SK-N-MC (cell line): Measurements from ENCODE around the gene TRAPPC6A.

Experiments
- EZH2 ChIP-seq: fragments of 200-600 bp; sonication (generic); IDR thresholded peaks from one replicate; pipeline ENCODE4 v1.6.1; 2017; ENCODE audit warnings: antibody characterized with exemption
- FOXP2 ChIP-seq: optimal IDR thresholded peaks from 2 replicates; pipeline ENCODE3; 2011; ENCODE audit warnings: mild to moderate bottlenecking, moderate library complexity; ENCODE audit not compliant: insufficient read depth; ENCODE audit errors: extremely low read length, control extremely low read depth
- POLR2AphosphoS5 ChIP-seq: IDR thresholded peaks from 2 replicates; pipeline ENCODE4 v1.6.1; 2012; ENCODE audit warnings: mild to moderate bottlenecking, low read depth, low read length, borderline replicate concordance

DNA sequence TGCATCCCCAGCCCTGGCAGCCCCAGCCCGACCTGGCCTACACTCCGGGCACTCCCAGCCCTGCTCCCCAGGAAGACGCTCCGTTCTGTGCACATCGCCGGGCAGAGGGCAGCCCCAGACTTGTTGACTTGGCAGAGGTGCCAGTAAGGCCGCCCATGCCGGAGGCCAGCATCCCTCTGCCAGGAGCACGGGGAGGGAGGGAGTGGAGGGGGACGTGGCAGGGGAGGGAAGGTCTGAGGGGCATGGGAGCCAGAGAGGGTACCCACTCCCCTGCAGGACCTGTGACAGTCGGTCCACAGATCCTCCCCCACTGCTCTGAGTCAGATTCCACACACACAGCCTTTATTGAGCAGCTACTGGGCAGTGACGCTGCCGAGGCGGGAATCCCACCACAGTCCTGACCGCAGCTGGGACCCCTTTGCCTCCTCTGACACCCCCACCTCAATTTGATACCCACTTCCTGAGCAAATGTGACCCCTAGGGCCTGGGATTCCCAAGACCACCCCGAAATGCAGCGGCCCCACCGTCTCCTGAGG lies 15.4 kb downstream of the TRAPPC6A start:
- TF ChIP-seq POLR2AphosphoS5 = no peak
- no peak for TF ChIP-seq EZH2
- TF ChIP-seq FOXP2 = no peak
